Stimulated activated CD8-positive, alpha-beta memory T cell treated with anti-CD3 and anti-CD28 coated beads, Interleukin-12 subunit alpha, Interleukin-12 subunit beta, amount 100 ng/mL, for 1 hour (primary cell): ENCODE data around the gene SLC38A1.
"Not testable (repeated sequence)": the region's sequence is repeated elsewhere in the genome, so short reads cannot be mapped to it uniquely, and the experiment has no call there.

Experiments
- DNase-seq: peaks from one replicate; pipeline ENCODE4 v3.0.0-alpha.2; 2020; ENCODE audit warnings: low read depth

The SLC38A1 gene

GRCh38 chr12:46264057-46264456 lies 4.8 kb downstream of the SLC38A1 start:
- DNase-seq = no peak

GRCh38 chr12:46263140-46264016 lies 5.5 kb downstream of the SLC38A1 start:
- DNase-seq = no peak

GRCh38 chr12:46261646-46262045 lies 7.2 kb downstream of the SLC38A1 start:
- no peak for DNase-seq

DNA sequence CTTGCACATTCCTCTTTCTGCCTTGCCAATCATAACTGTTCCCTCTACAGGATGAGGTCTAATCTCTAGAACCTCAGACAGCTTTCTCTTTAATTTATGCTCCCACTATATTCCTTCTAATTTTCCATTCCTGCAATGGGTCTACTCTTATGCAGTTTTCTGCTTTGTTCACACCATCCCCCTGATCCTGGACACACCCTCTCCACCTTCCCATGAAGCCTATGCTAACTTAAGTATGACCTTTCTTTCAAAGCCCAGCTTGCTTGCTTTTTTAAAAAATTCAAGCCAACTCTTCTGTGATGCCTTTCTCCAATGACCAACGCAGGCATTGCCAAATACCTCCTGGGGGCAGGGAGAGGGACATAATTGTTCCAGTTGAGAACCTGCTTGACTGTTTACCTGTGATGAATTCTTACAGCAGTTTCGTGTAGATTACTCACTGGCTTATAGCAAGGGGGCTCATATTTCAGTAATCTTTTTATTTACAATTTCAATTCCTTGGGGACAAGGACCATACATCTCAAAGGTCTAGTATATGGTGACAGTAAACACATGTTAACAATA lies 7.8 kb downstream of the SLC38A1 start:
- DNase-seq = no peak

- no peak for DNase-seq
These were observed 8.5 kb downstream of the SLC38A1 start for GRCh38 chr12:46260124-46260912.

DNA sequence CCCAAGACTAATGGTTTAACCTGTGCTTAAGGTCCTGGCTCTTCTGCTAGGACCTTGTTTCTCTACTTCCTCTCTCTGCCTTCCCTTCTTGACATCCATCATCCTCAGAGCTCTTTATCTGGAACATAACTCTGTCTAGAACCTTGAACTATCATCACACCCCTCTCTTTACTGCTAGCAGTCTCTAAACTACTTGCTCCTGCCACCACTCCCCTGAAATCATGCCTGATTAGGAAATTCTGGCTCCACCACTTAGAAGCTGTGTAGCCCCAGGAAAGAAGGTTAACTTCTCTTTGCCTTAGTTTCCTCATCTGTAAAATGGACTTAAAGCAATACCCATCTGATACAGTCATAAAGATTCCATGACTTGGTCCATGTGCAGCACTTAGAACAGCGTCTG lies 9.1 kb downstream of the SLC38A1 start:
- no peak for DNase-seq

- no peak for DNase-seq
These were observed 9.8 kb downstream of the SLC38A1 start for GRCh38 chr12:46259071-46259470.

DNA sequence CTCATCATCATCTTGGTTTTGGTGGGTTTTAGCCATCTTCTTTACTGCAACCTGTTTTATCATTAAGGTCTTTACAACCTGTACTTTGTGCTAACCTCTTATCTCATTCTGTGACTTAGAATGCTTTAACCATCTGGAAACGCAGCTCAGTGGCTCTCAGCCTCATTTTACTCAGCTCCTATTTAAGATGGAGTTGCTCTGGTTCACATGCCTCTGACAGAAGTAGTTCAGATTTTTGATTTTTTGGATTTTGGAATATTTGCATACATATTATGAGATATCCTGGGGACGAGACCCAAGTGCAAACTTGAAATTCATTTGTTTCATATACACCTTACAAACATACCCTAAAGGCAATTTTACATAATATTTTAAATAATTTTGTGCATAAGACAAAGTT lies 10.7 kb downstream of the SLC38A1 start:
- DNase-seq = no peak

DNA sequence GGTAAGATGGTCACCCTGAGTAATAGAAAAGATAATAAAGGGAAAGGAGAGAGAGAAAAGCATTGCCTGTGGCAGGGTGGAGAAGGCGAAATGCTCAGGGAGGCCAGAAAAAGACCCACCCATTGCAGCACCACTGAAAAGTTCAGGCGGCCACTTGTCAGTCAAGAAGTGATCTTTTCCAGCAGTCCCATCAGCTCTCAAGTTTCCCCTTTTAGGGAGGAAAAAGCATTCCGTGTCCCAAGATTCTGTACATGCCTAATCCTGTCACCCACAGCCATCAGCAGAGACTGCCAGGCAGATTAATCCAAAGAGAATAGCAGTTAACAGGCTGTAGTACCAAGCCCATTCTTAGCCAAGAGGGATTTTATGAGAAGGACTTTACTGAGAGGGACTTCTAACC lies 11.9 kb downstream of the SLC38A1 start:
- DNase-seq = no peak

DNA sequence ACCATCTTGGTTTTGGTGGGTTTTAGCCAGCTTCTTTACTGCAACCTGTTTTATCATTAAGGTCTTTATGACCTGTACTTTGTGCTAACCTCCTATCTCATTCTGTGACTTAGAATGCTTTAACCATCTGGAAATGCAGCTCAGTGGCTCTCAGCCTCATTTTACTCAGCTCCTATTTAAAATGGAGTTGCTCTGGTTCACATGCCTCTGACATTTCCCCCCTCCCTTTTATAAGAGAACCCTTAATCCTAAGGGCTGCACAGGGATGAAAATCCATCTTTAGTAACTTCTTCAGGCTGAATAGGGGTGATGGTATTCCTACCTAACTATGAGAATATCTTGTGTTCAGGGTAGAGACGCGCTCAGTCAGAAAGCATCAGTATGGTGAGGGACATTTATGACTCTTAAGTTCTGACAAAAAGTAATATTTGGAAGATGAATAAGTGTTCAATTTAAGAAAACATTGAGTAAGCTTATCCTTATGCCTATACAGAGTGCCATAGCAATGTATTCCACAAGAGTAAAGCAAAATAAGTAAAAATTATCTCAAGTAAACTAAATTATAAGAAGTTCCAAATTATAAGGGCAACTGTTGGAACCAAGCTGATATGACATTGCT lies 15.2 kb downstream of the SLC38A1 start:
- DNase-seq = no peak

DNA sequence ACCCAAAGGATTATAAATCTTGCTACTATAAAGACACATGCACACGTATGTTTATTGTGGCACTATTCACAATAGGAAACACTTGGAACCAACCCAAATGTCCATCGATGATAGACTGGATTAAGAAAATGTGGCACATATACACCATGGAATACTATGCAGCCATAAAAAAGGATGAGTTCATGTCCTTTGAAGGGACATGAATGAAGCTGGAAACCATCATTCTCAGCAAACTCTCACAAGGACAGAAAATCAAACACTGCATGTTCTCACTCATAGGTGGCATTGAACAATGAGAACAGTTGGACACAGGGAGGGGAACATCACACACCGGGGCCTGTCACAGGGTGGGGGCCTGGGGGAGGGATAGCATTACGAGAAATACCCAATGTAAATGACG lies 16.8 kb downstream of the SLC38A1 start:
- not testable (repeated sequence) for DNase-seq

DNA sequence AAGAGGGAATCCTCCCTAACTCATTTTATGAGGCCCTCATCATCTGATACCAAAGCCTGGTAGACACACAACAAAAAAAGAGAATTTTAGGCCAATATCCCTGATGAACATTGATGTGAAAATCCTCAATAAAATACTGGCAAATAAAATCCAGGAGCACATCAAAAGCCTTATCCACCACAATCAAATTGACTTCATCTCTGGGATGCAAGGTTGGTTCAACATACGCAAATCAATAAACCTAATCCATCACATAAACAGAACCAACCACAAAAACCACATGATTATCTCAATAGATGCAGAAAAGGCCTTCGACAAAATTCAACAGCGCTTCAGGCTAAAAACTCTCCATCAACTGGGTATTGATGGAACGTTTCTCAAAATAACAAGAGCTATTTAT lies 18.9 kb downstream of the SLC38A1 start:
- DNase-seq = not testable (repeated sequence)

- no peak for DNase-seq
These were observed 22.7 kb downstream of the SLC38A1 start for GRCh38 chr12:46246021-46246700.

GRCh38 chr12:46244997-46245396 lies 23.8 kb downstream of the SLC38A1 start:
- DNase-seq = no peak

GRCh38 chr12:46244273-46244915 lies 24.4 kb downstream of the SLC38A1 start:
- no peak for DNase-seq

DNA sequence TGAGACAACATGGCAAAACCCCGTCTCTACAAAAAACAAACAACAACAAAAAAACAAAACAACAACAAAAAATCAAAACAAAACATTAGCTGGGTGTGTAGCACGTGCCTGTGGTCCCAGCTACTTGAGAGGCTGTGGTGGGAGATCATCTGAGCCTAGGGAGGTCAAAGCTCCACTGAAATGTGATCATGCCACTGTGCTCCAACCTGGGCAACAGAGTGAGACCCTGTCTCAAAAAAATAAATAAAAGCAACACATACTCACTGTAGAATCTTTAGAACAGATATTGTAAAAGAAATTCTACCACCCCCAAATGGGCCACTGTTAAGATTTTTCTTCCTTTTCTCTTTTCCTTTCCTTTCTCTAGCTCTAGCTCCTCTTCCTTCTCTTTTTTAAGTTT lies 26.3 kb downstream of the SLC38A1 start:
- no peak for DNase-seq

GRCh38 chr12:46240436-46240835 lies 28.4 kb downstream of the SLC38A1 start:
- no peak for DNase-seq

DNA sequence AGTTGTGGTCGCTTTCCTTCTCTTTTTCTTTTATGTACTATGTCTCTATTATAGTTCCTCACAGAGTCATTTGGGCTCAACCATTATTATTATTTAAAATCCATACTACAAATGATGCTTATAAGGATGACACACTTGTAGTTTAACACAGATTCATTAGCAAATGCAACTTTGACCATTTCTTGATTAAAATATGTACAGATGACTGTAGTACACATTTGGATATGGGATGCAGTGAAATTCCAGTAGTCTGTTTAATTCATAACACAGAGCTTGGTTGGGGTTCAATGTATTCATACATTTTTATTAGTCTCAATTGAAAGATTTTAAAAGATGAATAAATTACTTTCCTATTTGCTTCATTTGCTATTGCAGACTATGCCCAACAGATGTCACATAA lies 30.0 kb downstream of the SLC38A1 start:
- no peak for DNase-seq

GRCh38 chr12:46237371-46238045 lies 31.3 kb downstream of the SLC38A1 start:
- no peak for DNase-seq

DNA sequence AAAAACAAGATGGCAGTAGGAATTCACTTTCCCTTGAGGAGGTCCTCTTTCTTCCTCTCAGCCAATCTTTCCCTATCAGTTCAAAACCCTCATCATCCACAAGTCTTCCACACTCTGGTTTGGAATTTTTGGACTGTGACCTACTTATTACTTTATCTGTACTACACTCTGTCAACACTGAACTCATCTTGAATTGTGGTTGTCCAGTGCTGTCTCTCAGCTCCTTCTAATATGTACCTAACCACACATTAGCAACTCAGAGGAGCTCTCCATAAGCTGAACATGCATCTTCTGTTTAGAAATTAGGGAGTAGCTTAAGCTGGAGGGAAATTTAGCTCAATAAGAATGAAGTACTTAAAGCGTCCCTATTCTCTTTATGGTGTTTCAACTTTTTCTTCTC lies 34.8 kb downstream of the SLC38A1 start:
- DNase-seq = no peak

DNA sequence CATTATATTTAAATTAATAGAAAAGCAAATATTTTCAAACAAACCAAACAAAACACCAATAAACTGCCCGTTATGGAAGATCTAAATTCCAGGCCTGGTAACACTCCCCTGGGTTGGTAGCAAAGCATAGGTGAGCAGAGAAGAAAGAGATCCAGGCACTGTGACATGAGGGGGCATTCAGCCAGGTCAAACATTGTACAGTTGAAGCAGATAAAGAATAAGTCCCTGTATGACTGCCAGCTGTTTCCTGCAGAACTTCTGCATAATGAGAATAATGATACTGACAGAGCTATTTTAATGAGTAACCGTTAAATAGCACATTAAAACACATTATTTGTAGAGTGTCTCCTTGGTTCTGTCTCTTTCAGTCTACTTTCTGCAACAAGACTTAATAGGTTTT lies 35.4 kb downstream of the SLC38A1 start:
- no peak for DNase-seq
